ENCODE measurements around the gene HS6ST1.

- TF ChIP-seq, protein P1, sequence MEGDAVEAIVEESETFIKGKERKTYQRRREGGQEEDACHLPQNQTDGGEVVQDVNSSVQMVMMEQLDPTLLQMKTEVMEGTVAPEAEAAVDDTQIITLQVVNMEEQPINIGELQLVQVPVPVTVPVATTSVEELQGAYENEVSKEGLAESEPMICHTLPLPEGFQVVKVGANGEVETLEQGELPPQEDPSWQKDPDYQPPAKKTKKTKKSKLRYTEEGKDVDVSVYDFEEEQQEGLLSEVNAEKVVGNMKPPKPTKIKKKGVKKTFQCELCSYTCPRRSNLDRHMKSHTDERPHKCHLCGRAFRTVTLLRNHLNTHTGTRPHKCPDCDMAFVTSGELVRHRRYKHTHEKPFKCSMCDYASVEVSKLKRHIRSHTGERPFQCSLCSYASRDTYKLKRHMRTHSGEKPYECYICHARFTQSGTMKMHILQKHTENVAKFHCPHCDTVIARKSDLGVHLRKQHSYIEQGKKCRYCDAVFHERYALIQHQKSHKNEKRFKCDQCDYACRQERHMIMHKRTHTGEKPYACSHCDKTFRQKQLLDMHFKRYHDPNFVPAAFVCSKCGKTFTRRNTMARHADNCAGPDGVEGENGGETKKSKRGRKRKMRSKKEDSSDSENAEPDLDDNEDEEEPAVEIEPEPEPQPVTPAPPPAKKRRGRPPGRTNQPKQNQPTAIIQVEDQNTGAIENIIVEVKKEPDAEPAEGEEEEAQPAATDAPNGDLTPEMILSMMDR (IDR thresholded peaks at IDR 0.05; ENCODE audit: low read length), result no peak
- no peak for TF ChIP-seq EZH2 (IDR thresholded peaks at IDR 0.05; ENCODE audit: borderline replicate concordance, low read length)
These were observed 31.5 kb downstream of the HS6ST1 start for GRCh38 chr2:128286905-128287779.

Measured in OCI-LY1 (cell line).